ENCODE results near the gene C1QB.

- TF ChIP-seq CTCF (IDR thresholded peaks at IDR 0.05): no peak
- no peak for TF ChIP-seq POLR2A (IDR thresholded peaks at IDR 0.05)
These were observed 15.1 kb upstream of the C1QB start for GRCh38 chr1:22637907-22638445.
